NOMO-1 (cell line): ENCODE results near the gene GAS6.

ENCODE experiments used
- DNase-seq, 2 experiments: peaks; one replicate each; lab custom pipeline; 2025; ENCODE audit not compliant: unreplicated experiment in 2 of 2; lab: John Stamatoyannopoulos, UW

Gene GAS6

DNA sequence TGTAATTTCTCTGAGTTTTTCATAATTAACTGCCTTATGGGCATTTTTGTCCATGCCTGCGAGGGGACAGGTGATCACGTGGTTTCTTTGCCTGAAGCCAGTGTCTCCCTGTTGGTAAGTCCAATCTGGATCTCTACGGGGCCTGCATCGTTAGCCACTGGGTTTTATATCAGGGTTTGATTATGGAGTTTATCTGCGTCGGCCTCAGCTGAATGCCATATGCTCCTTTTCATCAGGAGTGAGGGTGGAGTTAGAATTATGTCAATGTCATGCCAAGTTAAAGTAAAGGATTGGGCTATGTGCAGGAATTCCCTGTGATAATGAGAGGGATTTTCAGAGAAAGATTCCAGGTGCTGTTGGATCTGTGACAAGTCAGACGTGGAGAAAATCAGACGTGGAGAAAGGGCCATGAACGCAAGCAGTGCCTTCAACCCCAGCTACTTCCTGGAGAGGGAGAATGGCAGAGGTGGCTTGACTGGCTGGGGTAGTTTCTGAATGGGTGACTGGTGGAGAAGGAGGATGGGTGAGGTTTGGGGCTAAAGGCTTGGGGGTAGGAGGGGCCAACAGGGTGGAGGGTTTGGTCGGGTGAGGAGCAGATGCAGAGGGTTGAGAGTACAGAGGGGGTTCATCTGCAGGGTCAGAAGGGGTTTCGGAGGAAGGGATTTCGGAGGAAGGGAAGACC is 80.5 kb downstream of the GAS6 start:
- no peak for DNase-seq

DNA sequence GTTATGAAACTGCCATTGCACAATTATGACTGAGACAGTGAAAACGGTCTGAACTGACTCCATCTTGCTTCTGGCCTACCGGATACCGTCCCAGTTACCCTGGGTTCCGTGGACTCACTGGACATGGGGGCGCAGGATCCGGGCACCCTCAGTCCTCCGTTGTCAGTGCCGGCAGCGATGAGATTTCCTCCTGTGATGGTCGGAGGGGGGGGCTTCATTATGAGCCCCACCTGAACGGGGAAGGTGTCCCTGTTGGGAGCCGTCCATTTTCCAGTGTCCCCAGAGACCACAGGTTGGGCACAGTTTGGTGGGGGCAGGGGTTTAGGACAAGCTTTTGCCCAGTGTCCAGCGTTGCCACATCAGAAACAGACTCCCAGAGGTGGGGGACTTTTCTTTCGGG is 81.4 kb downstream of the GAS6 start:
- no peak for DNase-seq

DNA sequence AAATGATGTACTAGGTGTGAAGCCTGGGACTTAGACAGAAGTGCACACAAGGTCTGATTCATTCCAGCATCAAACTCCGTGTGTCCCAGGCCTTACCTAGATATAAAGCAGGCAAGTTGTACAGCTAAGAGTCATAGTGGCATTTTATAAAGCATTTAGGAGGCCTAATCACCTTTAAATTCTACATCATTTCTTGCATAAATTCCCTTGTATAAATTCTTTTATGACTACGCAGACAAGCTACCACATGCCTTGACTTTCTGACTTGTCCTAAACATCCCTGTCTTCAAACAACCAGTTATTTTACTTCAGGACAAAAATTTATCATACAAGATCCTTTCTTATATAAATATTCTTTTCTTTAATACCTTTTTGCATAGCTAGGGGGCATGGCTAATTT is 82.3 kb downstream of the GAS6 start:
- DNase-seq: no peak

DNA sequence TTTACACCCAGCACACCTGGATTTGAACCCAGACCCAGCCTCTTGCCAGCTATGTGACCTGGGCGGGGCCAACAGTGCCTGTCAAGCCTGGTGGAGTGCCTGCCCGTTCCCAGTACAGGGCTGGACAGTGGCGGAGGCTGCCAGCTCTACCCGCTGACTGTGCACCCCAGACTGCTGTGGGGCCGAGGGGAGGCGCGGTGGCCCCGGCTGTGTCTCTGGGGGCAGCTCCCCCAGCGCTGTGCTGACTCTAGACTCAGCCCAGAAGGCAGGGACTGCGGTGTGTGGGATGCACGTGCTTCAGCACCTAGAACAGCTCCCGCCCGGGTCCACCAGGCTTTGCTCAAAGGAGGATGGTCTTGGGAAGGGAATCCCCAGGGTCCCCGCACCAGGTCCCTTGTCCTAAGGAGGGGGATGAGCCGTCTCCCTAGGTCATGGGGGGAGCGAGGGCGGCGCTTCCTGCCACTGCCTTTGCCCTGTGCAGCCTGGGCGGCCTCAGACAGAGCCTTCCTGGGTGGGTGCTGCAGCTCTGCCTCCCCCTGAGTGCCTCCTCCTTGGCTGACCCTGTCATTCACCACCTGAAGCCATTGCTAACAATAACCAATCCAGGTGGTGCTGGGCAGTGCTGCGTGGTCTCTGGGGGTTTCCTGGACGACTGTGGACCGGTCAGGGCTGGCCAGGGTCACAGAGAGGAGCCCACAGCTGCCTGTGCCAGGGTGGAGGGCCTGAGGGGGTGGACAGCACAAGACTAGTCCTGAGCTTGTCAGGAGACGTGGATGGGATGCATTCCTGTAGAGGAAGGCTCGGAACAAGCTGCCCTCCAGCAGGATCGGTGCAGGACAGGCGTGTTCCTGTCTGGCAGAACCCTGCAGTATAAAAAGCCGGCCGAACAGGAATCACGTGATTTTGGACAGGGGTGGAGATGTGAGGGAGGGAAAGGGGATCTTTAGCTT is 86.3 kb downstream of the GAS6 start:
- no peak for DNase-seq

DNA sequence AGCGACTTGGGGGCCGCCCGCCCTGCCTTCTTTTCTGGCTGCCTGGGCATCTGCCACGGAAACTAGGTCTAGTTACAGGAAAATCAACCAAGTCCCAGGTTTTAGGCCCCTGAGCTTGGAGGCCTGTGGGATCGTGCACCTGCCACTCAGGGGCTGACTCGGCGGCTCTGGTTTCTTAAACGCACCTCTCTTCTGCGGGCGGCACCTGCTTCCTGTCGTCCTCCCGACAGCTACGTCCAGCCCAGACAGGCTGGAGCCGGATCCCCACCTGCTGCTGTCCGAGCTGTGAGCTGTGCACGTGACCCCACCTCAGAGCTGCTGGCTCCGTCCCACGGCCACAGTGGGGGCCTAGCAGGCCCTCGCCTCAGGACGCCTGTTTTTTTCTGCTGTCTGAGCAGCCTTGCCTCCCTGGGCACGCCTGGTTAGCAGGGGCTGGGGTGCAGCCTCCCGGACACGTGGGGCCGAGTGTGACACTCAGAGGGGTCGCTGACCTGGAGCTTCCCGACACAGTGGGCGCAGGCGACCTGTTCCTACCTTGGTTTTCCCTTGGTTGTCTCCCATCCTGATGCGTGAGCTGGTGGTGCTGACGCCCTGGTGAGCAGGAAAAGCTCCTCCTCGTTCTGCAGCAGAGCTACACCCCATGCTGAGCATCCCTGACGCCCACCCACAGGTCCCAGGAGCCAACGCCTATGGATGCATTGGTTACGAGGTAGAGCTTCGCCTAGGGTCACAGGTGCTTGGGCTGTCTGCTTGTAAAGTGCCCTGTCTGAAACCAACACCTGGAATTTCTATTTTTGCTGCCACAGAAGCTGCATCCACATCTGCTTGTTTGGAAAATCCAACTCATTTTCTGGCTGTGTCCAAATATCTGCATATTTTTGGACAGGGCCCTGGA is 87.4 kb downstream of the GAS6 start:
- no peak for DNase-seq

DNA sequence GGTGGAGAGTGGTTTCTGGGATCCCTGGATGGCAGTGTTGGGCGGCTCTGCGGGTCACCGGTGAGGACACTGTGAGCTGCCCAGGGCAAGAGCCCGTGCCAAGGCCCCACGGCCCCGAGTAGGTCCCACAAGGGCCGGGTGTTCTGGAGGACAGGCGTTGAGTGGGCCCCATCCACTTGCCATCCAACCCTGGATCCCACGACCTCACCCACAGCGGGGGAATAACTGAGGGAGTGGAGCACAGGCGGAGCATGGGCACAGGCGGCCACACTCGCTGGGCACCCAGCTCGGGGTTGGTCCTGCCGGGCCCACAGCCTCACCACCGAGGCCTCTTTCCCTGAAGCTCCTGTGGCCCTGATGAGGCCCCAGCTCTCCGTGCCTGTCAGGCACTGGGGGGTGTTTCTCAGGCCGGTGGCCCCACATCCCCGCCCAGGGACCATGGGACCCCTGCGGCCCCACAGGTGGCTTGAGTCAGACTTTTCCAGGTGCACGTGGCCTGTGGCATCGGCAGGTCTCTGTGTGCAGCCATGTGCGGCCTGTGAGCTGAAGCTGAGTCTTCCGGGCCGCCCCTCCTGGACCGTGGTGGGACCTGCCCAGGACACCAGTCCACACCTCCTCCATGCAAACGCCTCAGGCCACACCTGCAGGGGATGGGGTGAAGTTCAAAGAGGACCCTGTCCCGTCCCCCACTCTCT is 88.3 kb downstream of the GAS6 start:
- DNase-seq: no peak

DNA sequence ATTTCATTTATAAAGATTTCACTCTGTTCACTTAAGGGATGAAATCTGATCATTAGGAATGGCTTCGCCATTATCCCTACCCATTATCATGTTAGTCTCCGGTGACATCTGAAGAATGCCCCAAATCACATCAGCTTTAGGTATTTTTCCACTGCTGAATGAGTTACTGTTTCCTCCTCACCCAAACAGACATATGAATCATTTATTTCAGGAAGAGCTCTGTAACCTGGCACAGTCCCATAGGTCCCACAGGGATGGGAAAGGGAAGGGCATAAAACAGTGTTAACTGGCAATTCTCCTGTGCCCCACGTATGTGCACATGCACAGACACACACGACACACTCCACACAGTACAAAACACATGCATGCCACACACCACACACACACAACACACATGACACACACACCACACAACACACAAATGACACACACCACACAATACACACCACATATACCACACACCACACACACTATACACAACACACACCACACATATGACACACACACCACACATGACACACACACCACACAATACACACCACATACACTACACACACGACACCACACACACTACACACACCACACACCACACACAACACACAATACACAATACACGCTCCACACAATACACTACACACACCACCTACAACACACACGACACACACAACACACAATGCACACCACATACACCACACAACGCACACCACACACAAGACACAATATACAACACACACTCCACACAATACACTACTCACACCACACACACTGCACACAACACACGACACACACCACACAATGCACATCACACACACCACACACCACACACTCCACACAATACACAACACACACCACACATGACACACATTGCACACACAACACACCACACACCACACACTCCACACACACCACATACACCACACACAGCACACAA is 89.4 kb downstream of the GAS6 start:
- peak in 1 of 2 experiments; percentile 5 for DNase-seq

DNA sequence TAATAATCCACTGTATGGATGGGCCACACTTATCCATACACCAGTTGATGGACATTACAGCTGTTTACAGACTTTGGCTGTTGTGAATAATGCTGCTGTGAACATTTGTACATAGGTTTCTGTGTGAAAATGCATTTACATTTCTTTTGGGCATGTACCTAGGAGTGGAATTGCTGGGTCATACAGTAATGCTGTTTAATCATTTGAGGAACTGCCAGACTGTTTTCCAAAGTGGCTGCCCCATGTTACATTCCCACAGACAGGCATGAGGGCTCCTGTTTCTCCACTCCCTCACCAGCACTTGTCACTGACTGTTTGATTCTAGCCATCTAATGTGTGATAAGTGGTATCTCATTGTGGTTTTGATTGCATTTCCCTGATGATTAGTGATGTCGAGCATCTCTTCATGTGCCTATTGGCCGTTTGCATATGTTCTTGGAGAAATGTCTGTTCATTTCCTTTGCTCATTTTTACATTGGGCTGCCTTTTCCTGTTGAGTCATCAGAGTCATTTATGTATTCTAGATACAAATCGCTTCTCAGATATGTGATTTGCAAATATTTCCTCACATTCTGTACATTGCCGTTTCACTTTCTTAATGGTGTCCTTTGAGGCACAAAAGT is 92.1 kb downstream of the GAS6 start:
- peak in 1 of 2 experiments; percentile 53 for DNase-seq

DNA sequence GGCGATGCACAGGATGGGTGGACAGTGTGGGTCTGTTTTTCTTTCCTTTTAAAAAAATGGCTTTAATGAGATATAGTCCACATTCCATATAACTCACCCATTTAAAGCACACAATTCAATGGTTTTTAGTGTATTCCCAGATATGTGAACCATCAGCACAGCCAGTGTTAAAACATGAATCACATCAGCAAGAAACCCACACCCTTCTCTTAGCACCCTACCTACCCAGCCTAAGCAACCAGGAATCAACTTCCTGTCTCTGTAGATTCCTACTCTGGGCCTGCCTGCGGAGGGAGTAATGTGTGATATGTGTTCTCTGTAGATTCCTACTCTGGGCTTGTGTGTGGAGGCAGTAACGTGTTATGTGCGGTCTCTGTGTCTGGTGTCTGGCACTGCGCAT is 92.9 kb downstream of the GAS6 start:
- DNase-seq: no peak
